Loucy (cell line): Measurements from ENCODE around the gene FALEC.

Experiments
- H2AFZ ChIP-seq: fragments of 200-600 bp; sonication (generic); 2 replicates; pipeline ENCODE4 v1.6.0; 2016; ENCODE audit warnings: antibody characterized with exemption, mild to moderate bottlenecking, low read length, moderate library complexity
- H3F3A ChIP-seq: fragments of 200-600 bp; 2 replicates; pipeline ENCODE4 v1.6.0; 2016; ENCODE audit warnings: antibody characterized with exemption, low read depth, mild to moderate bottlenecking
- H3K27me3 ChIP-seq: fragments of 200-600 bp; sonication (generic); 2 replicates; pipeline ENCODE4 v1.6.1; 2014; ENCODE audit warnings: low read length, mild to moderate bottlenecking; ENCODE audit not compliant: insufficient read depth, poor library complexity, severe bottlenecking
- H3K36me3 ChIP-seq: fragments of 200-600 bp; sonication (generic); 2 replicates; pipeline ENCODE4 v1.6.1; 2016; ENCODE audit warnings: low read length; ENCODE audit not compliant: insufficient read depth
- H3K4me1 ChIP-seq: fragments of 200-600 bp; sonication (generic); 2 replicates; pipeline ENCODE4 v1.5.1; 2014; ENCODE audit warnings: low read length, mild to moderate bottlenecking; ENCODE audit not compliant: insufficient read depth, poor library complexity, severe bottlenecking
- H3K4me2 ChIP-seq: fragments of 200-600 bp; sonication (generic); 2 replicates; pipeline ENCODE4 v1.6.0; 2014; ENCODE audit warnings: antibody characterized with exemption, low read length, low read depth, mild to moderate bottlenecking; ENCODE audit not compliant: poor library complexity, severe bottlenecking
- H3K4me3 ChIP-seq: fragments of 200-600 bp; sonication (generic); 2 replicates; pipeline ENCODE4 v1.5.1; 2014; ENCODE audit warnings: low read length, mild to moderate bottlenecking, mixed read lengths; ENCODE audit not compliant: poor library complexity, severe bottlenecking
- H3K79me2 ChIP-seq: fragments of 200-600 bp; sonication (generic); 2 replicates; pipeline ENCODE4 v1.6.1; 2014; ENCODE audit warnings: low read length; ENCODE audit not compliant: insufficient read depth
- H3K9ac ChIP-seq: fragments of 200-600 bp; sonication (generic); 2 replicates; pipeline ENCODE4 v1.6.0; 2014; ENCODE audit warnings: mild to moderate bottlenecking, low read depth, low read length, moderate library complexity; ENCODE audit not compliant: poor library complexity, severe bottlenecking
- H3K9me2 ChIP-seq: fragments of 200-600 bp; sonication (generic); replicated peaks from 2 replicates; pipeline ENCODE4 v1.6.1; 2016; ENCODE audit warnings: low read depth, low read length, mixed read lengths
- H3K9me3 ChIP-seq: fragments of 200-600 bp; sonication (generic); 2 replicates; pipeline ENCODE4 v1.6.1; 2014; ENCODE audit warnings: mild to moderate bottlenecking, antibody characterized with exemption, low read length, low read depth; ENCODE audit not compliant: insufficient read depth
- H4K20me1 ChIP-seq: fragments of 200-600 bp; sonication (generic); 2 replicates; pipeline ENCODE4 v1.6.0; 2014; ENCODE audit warnings: antibody characterized with exemption, low read length, mild to moderate bottlenecking; ENCODE audit not compliant: insufficient read depth, poor library complexity, severe bottlenecking
- CTCF ChIP-seq: fragments of 200-600 bp; sonication (generic); conservative IDR thresholded peaks from 2 replicates; pipeline ENCODE4 v1.5.1; 2014; ENCODE audit warnings: mild to moderate bottlenecking, antibody characterized with exemption, low read length
- EZH2phosphoT487 ChIP-seq: fragments of 200-600 bp; IDR thresholded peaks from 2 replicates; pipeline ENCODE4 v1.6.1; 2018; ENCODE audit warnings: antibody characterized with exemption, mild to moderate bottlenecking, moderate library complexity, borderline replicate concordance

Gene FALEC

GRCh38 chr1:150574260-150575071 lies 58.9 kb downstream of the FALEC start:
- H3K4me1 ChIP-seq, result peaks cover 42% of the 10 kb centered on the region
- peaks cover 16% of the 10 kb centered on the region for H3K27me3 ChIP-seq
- H3F3A ChIP-seq, result no peaks in the 10 kb centered on the region; the same call in 1 of the 2 replicates
- peaks cover 99% of the 10 kb centered on the region for H3K79me2 ChIP-seq
- H3K4me3 ChIP-seq, result peak overlapping the region; percentile 97
- H3K9ac ChIP-seq, result peak overlapping the region; percentile 97
- no peaks in the 10 kb centered on the region for H3K9me3 ChIP-seq
- H3K36me3 ChIP-seq, result peaks cover 52% of the 10 kb centered on the region
- H3K4me2 ChIP-seq, result peak overlapping the region; percentile 99
- H3K9me2 ChIP-seq, result no peaks in the 10 kb centered on the region
- H4K20me1 ChIP-seq, result peaks cover 82% of the 10 kb centered on the region
- no peak for TF ChIP-seq CTCF
- H2AFZ ChIP-seq, result no peak overlapping the region

GRCh38 chr1:150575072-150575489 lies 59.5 kb downstream of the FALEC start:
- H2AFZ ChIP-seq, result no peak overlapping the region
- peaks cover 95% of the 10 kb centered on the region for H3K79me2 ChIP-seq
- peaks cover 52% of the 10 kb centered on the region for H3K36me3 ChIP-seq
- TF ChIP-seq CTCF (no peak), EZH2phosphoT487 (no peak)
- peaks cover 16% of the 10 kb centered on the region for H3K27me3 ChIP-seq
- H3K4me1 ChIP-seq, result peaks cover 44% of the 10 kb centered on the region
- peaks cover 76% of the 10 kb centered on the region for H4K20me1 ChIP-seq
- H3K4me3 ChIP-seq, result peak overlapping the region; percentile 97
- no peaks in the 10 kb centered on the region; the same call in 1 of the 2 replicates for H3F3A ChIP-seq
- peak overlapping the region; percentile 97 for H3K9ac ChIP-seq
- H3K4me2 ChIP-seq, result peak overlapping the region; percentile 99
- no peaks in the 10 kb centered on the region for H3K9me2 ChIP-seq
- H3K9me3 ChIP-seq, result no peaks in the 10 kb centered on the region

- TF ChIP-seq CTCF (no peak), EZH2phosphoT487 (no peak)
- Histone ChIP-seq H3K4me1 (peaks cover 49% of the 10 kb centered on the region), H3K36me3 (peaks cover 52% of the 10 kb centered on the region), H4K20me1 (peaks cover 75% of the 10 kb centered on the region), H2AFZ (no peak overlapping the region), H3K27me3 (peaks cover 16% of the 10 kb centered on the region), H3K9me3 (no peaks in the 10 kb centered on the region), H3K79me2 (peaks cover 93% of the 10 kb centered on the region), H3K9me2 (no peaks in the 10 kb centered on the region), H3K4me2 (peak overlapping the region; percentile 99), H3F3A (no peaks in the 10 kb centered on the region), H3K9ac (peak overlapping the region; percentile 97), H3K4me3 (peak overlapping the region; percentile 97)
These were observed 60.2 kb downstream of the FALEC start for GRCh38 chr1:150575518-150576366.
